Stimulated activated CD8-positive, alpha-beta memory T cell treated with anti-CD3 and anti-CD28 coated beads, Interleukin-15, amount 100 ng/mL, for 1 hour (primary cell): Measurements from ENCODE around the gene CNOT8.

Experiments used
- DNase-seq: peaks from one replicate; pipeline ENCODE4 v3.0.0-alpha.2; 2020; ENCODE audit warnings: low read depth

Gene CNOT8

GRCh38 chr5:154923441-154924430 is 65.3 kb downstream of the CNOT8 start:
- DNase-seq: no peak
